ES-I3 (cell line): ENCODE results near the gene HS6ST2.

Source experiments
- H3K36me3 ChIP-seq: 2 replicates; pipeline ENCODE4 v1.6.1; 2013; ENCODE audit warnings: mild to moderate bottlenecking, low read length, control low read depth, moderate library complexity; ENCODE audit not compliant: insufficient read depth
- H3K4me1 ChIP-seq: 2 replicates; pipeline ENCODE4 v1.6.1; 2013; ENCODE audit warnings: mild to moderate bottlenecking, control low read depth, low read length; ENCODE audit not compliant: insufficient read depth
- H3K9ac ChIP-seq: 2 replicates; pipeline ENCODE4 v1.6.1; 2013; ENCODE audit warnings: low read depth, mild to moderate bottlenecking, low read length, moderate library complexity
- H3K9me3 ChIP-seq: 2 replicates; pipeline ENCODE4 v1.6.1; 2013; ENCODE audit warnings: mild to moderate bottlenecking, low read length, moderate library complexity; ENCODE audit not compliant: control insufficient read depth, insufficient read depth

HS6ST2 gene

GRCh38 chrX:132664273-132664672 is 294.2 kb downstream of the HS6ST2 start:
- Histone ChIP-seq H3K4me1 (no peaks in the 10 kb centered on the region), H3K36me3 (no peaks in the 10 kb centered on the region)

GRCh38 chrX:132662844-132663243 is 295.6 kb downstream of the HS6ST2 start:
- H3K4me1 ChIP-seq: no peaks in the 10 kb centered on the region
- H3K36me3 ChIP-seq: no peaks in the 10 kb centered on the region
- H3K9me3 ChIP-seq: no peaks in the 10 kb centered on the region
- H3K9ac ChIP-seq: no peak overlapping the region

More at GRCh38 chrX:132664273-132664672, 294.2 kb downstream of the HS6ST2 start:
- Histone ChIP-seq H3K9ac (no peak overlapping the region), H3K9me3 (no peaks in the 10 kb centered on the region)

GRCh38 chrX:132657876-132658275 is 300.6 kb downstream of the HS6ST2 start:
- H3K4me1 ChIP-seq: no peaks in the 10 kb centered on the region
- H3K9me3 ChIP-seq: no peaks in the 10 kb centered on the region
- H3K36me3 ChIP-seq: no peaks in the 10 kb centered on the region
- H3K9ac ChIP-seq: no peak overlapping the region

- Histone ChIP-seq H3K9ac (no peak overlapping the region), H3K9me3 (no peaks in the 10 kb centered on the region)
These were observed 305.6 kb downstream of the HS6ST2 start for GRCh38 chrX:132652871-132653270.

GRCh38 chrX:132651421-132652086 is 306.9 kb downstream of the HS6ST2 start:
- Histone ChIP-seq H3K9me3 (no peaks in the 10 kb centered on the region), H3K9ac (no peak overlapping the region), H3K4me1 (peaks cover 12% of the 10 kb centered on the region; the same call in 1 of the 2 replicates), H3K36me3 (no peaks in the 10 kb centered on the region)

More at GRCh38 chrX:132652871-132653270, 305.6 kb downstream of the HS6ST2 start:
- Histone ChIP-seq H3K36me3 (no peaks in the 10 kb centered on the region), H3K4me1 (peaks cover 12% of the 10 kb centered on the region; the same call in 1 of the 2 replicates)

- Histone ChIP-seq H3K9me3 (no peaks in the 10 kb centered on the region), H3K9ac (no peak overlapping the region), H3K4me1 (peaks cover 12% of the 10 kb centered on the region; the same call in 1 of the 2 replicates), H3K36me3 (no peaks in the 10 kb centered on the region)
These were observed 309.5 kb downstream of the HS6ST2 start for GRCh38 chrX:132648895-132649294.

- Histone ChIP-seq H3K9ac (no peak overlapping the region), H3K4me1 (peaks cover 5% of the 10 kb centered on the region; the same call in 1 of the 2 replicates), H3K9me3 (no peaks in the 10 kb centered on the region), H3K36me3 (no peaks in the 10 kb centered on the region)
These were observed 319.0 kb downstream of the HS6ST2 start for GRCh38 chrX:132639446-132639845.

- H3K9ac ChIP-seq: no peak overlapping the region
- H3K36me3 ChIP-seq: no peaks in the 10 kb centered on the region
- H3K4me1 ChIP-seq: peaks cover 5% of the 10 kb centered on the region; the same call in 1 of the 2 replicates
- no peaks in the 10 kb centered on the region for H3K9me3 ChIP-seq
These were observed 320.1 kb downstream of the HS6ST2 start for GRCh38 chrX:132638313-132638712.

GRCh38 chrX:132636080-132636479 is 322.3 kb downstream of the HS6ST2 start:
- Histone ChIP-seq H3K9ac (no peak overlapping the region), H3K4me1 (peaks cover 5% of the 10 kb centered on the region; the same call in 1 of the 2 replicates), H3K36me3 (no peaks in the 10 kb centered on the region), H3K9me3 (no peaks in the 10 kb centered on the region)

- Histone ChIP-seq H3K9me3 (no peaks in the 10 kb centered on the region), H3K9ac (no peak overlapping the region), H3K4me1 (peaks cover 5% of the 10 kb centered on the region; the same call in 1 of the 2 replicates), H3K36me3 (no peaks in the 10 kb centered on the region)
These were observed 323.9 kb downstream of the HS6ST2 start for GRCh38 chrX:132634521-132634920.

GRCh38 chrX:132631579-132632232 is 326.7 kb downstream of the HS6ST2 start:
- Histone ChIP-seq H3K9ac (no peak overlapping the region), H3K4me1 (no peaks in the 10 kb centered on the region), H3K9me3 (no peaks in the 10 kb centered on the region), H3K36me3 (no peaks in the 10 kb centered on the region)

- Histone ChIP-seq H3K9me3 (no peaks in the 10 kb centered on the region), H3K36me3 (no peaks in the 10 kb centered on the region), H3K9ac (no peak overlapping the region), H3K4me1 (no peaks in the 10 kb centered on the region)
These were observed 334.0 kb downstream of the HS6ST2 start for GRCh38 chrX:132624466-132624865.

- no peaks in the 10 kb centered on the region for H3K9me3 ChIP-seq
- no peak overlapping the region for H3K9ac ChIP-seq
- H3K36me3 ChIP-seq: no peaks in the 10 kb centered on the region
These were observed 334.5 kb downstream of the HS6ST2 start for GRCh38 chrX:132623942-132624341.

GRCh38 chrX:132623300-132623699 is 335.1 kb downstream of the HS6ST2 start:
- no peaks in the 10 kb centered on the region for H3K9me3 ChIP-seq
- no peaks in the 10 kb centered on the region for H3K36me3 ChIP-seq
- H3K9ac ChIP-seq: no peak overlapping the region
- H3K4me1 ChIP-seq: no peaks in the 10 kb centered on the region

More at GRCh38 chrX:132623942-132624341, 334.5 kb downstream of the HS6ST2 start:
- no peaks in the 10 kb centered on the region for H3K4me1 ChIP-seq

- Histone ChIP-seq H3K36me3 (no peaks in the 10 kb centered on the region), H3K4me1 (no peaks in the 10 kb centered on the region), H3K9me3 (no peaks in the 10 kb centered on the region), H3K9ac (no peak overlapping the region)
These were observed 336.3 kb downstream of the HS6ST2 start for GRCh38 chrX:132622130-132622529.
